ENCODE data around the gene MTM1. TPM values are rescaled to one million over a fixed set of nuclear protein-coding genes. Genes with fewer than 3 reads are reported as not detected.

Gene MTM1
- total and polyA plus RNA-seq, 9 of the 15 experiments (the other 6 are each of a cell fraction or from before 2014, with no cell fraction given) = 5.6 to 13.3 (median 9.5) TPM

GRCh38 chrX:150594584-150594983 lies 26.2 kb downstream of the MTM1 start:
- Histone ChIP-seq H2AFZ (ENCODE audit: low read depth, low read length) (no peak overlapping the region), H3K27ac (ENCODE audit: extremely low read depth, low read depth, low read length) (no peak overlapping the region), H3K27me3 (ENCODE audit: control insufficient read depth in 2 of 2, insufficient read depth in 2 of 2, low read length in 2 of 2) (no peaks in the 10 kb centered on the region), H3K9ac (ENCODE audit: insufficient read depth in 1 of 2, low read depth in 2 of 2, low read length in 2 of 2) (no peak overlapping the region), H3K4me1 (replicated peaks in 1 of 2; ENCODE audit: control insufficient read depth in 2 of 2, insufficient read depth in 2 of 2, low read length in 2 of 2) (no peaks in the 10 kb centered on the region), H3K36me3 (ENCODE audit: control insufficient read depth, insufficient read depth, low read length) (no peaks in the 10 kb centered on the region; the same call in 2 of the 3 replicates), H3K79me2 (ENCODE audit: control insufficient read depth, insufficient read depth, low read length) (no peaks in the 10 kb centered on the region), H3K9me1 (ENCODE audit: control insufficient read depth, insufficient read depth, low read length) (no peaks in the 10 kb centered on the region), H3K4me2 (ENCODE audit: insufficient read depth, low read length) (no peak overlapping the region), H3K9me3 (replicated peaks; ENCODE audit: control insufficient read depth, insufficient read depth, low read depth, low read length) (no peaks in the 10 kb centered on the region), H3K4me3 (no peak overlapping the region), H4K20me1 (replicated peaks; ENCODE audit: control insufficient read depth, insufficient read depth, low read length) (no peaks in the 10 kb centered on the region)
- intact Hi-C loops (cut with micrococcal nuclease) = loop anchor here (10.0 kb wide), 1 partner anchor 120 kb away; no protein-coding TSS in a partner anchor
- ATAC-seq = no peak
- CTCF ChIA-PET (ENCODE audit: low intra/inter-chr PET ratio) = no interaction called here
- no peak for DNase-seq (ENCODE audit: extremely low read depth in 1 of 4, low spot score in 3 of 4)
- in situ Hi-C loops (cut with MboI) = no loop called here
- WGBS (ENCODE audit: insufficient coverage, low coverage, missing lambda C conversion rate) = 9% methylated on average over 1 of the region's 1 CpG
- BruUV-seq (replicated peaks) = no TSS peak
- FAIRE-seq = no peak
- POLR2A ChIA-PET = no interaction called here
- no peak for TF ChIP-seq ZEB2 (IDR thresholded peaks at IDR 0.05)
- TF ChIP-seq HMBOX1 (IDR thresholded peaks at IDR 0.05) = 0 out of 2 replicates have a peak, but pooled peaks have one; percentile 20

DNA sequence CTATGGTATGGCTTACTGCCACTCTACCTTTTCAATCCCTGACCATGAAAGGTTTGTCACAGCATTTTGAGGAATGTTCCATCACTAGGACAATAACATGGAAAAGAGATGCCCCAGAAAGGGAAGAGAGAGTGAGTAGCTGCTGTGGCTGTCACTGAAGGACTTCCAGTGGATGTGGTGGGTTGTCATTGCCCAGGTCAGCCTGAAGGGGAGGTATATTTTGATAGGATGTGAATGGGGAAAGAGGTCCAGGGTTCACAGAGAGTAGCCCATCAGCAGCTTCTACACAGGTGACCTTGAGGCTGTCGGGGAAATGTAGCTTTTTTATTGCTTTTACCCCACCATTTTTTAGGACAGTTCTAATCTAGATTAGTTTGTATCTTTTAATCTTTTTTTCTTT lies 30.8 kb downstream of the MTM1 start:
- 67% methylated on average over 1 of the region's 1 CpG for WGBS (ENCODE audit: insufficient coverage, low coverage, missing lambda C conversion rate)
- no peak overlapping the region for H3K9ac ChIP-seq (ENCODE audit: insufficient read depth in 1 of 2, low read depth in 2 of 2, low read length in 2 of 2)
- CTCF ChIA-PET (ENCODE audit: low intra/inter-chr PET ratio) = no interaction called here
- no peaks in the 10 kb centered on the region for H3K9me3 ChIP-seq (replicated peaks; ENCODE audit: control insufficient read depth, insufficient read depth, low read depth, low read length)
- no peaks in the 10 kb centered on the region for H3K4me1 ChIP-seq (replicated peaks in 1 of 2; ENCODE audit: control insufficient read depth in 2 of 2, insufficient read depth in 2 of 2, low read length in 2 of 2)
- FAIRE-seq (no peak), DNase-seq (ENCODE audit: extremely low read depth in 1 of 4, low spot score in 3 of 4) (peak in 1 of 4 experiments; percentile 8), ATAC-seq (peak; percentile 46; the same call in 1 of the 3 replicates)
- no peaks in the 10 kb centered on the region for H3K9me1 ChIP-seq (ENCODE audit: control insufficient read depth, insufficient read depth, low read length)
- H3K27ac ChIP-seq (ENCODE audit: extremely low read depth, low read depth, low read length) = no peak overlapping the region
- no peaks in the 10 kb centered on the region for H4K20me1 ChIP-seq (replicated peaks; ENCODE audit: control insufficient read depth, insufficient read depth, low read length)
- H2AFZ ChIP-seq (ENCODE audit: low read depth, low read length) = no peak overlapping the region
- no peak overlapping the region for H3K4me2 ChIP-seq (ENCODE audit: insufficient read depth, low read length)
- H3K4me3 ChIP-seq = no peak overlapping the region
- H3K36me3 ChIP-seq (ENCODE audit: control insufficient read depth, insufficient read depth, low read length) = peaks cover 3% of the 10 kb centered on the region; the same call in 2 of the 3 replicates
- no peaks in the 10 kb centered on the region for H3K79me2 ChIP-seq (ENCODE audit: control insufficient read depth, insufficient read depth, low read length)
- BruUV-seq (replicated peaks) = no TSS peak
- no peaks in the 10 kb centered on the region for H3K27me3 ChIP-seq (ENCODE audit: control insufficient read depth in 2 of 2, insufficient read depth in 2 of 2, low read length in 2 of 2)
- in situ Hi-C loops (cut with MboI) (no loop called here), intact Hi-C loops (cut with micrococcal nuclease) (loop anchor here (10.0 kb wide), 1 partner anchor 116 kb away; no protein-coding TSS in a partner anchor)
- POLR2A ChIA-PET = no interaction called here
- TF ChIP-seq KDM5B (IDR thresholded peaks at IDR 0.05; ENCODE audit: insufficient replicate concordance, low read depth, low read length) (no peak), CREM (IDR thresholded peaks at IDR 0.05; ENCODE audit: low read depth) (no peak), ILK (tag; IDR thresholded peaks at IDR 0.05; ENCODE audit: borderline replicate concordance, low read depth) (no peak), RBFOX2 (IDR thresholded peaks at IDR 0.05; ENCODE audit: low read depth, low read length) (no peak), RBM39 (optimal IDR thresholded peaks at IDR 0.05; ENCODE audit: low read depth, low read length) (no peak), ZNF277 (CRISPR knock-in tag; IDR thresholded peaks at IDR 0.05; ENCODE audit: borderline replicate concordance) (no peak)
- TF ChIP-seq, protein P1, sequence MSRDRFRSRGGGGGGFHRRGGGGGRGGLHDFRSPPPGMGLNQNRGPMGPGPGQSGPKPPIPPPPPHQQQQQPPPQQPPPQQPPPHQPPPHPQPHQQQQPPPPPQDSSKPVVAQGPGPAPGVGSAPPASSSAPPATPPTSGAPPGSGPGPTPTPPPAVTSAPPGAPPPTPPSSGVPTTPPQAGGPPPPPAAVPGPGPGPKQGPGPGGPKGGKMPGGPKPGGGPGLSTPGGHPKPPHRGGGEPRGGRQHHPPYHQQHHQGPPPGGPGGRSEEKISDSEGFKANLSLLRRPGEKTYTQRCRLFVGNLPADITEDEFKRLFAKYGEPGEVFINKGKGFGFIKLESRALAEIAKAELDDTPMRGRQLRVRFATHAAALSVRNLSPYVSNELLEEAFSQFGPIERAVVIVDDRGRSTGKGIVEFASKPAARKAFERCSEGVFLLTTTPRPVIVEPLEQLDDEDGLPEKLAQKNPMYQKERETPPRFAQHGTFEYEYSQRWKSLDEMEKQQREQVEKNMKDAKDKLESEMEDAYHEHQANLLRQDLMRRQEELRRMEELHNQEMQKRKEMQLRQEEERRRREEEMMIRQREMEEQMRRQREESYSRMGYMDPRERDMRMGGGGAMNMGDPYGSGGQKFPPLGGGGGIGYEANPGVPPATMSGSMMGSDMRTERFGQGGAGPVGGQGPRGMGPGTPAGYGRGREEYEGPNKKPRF (IDR thresholded peaks at IDR 0.05; ENCODE audit: low read depth, low read length) = no peak
- TF ChIP-seq, protein P2, sequence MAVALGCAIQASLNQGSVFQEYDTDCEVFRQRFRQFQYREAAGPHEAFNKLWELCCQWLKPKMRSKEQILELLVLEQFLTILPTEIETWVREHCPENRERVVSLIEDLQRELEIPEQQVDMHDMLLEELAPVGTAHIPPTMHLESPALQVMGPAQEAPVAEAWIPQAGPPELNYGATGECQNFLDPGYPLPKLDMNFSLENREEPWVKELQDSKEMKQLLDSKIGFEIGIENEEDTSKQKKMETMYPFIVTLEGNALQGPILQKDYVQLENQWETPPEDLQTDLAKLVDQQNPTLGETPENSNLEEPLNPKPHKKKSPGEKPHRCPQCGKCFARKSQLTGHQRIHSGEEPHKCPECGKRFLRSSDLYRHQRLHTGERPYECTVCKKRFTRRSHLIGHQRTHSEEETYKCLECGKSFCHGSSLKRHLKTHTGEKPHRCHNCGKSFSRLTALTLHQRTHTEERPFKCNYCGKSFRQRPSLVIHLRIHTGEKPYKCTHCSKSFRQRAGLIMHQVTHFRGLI (CRISPR knock-in tag; IDR thresholded peaks at IDR 0.05) = no peak
